Measurements from ENCODE around the gene MFSD6L.

The MFSD6L gene

DNA sequence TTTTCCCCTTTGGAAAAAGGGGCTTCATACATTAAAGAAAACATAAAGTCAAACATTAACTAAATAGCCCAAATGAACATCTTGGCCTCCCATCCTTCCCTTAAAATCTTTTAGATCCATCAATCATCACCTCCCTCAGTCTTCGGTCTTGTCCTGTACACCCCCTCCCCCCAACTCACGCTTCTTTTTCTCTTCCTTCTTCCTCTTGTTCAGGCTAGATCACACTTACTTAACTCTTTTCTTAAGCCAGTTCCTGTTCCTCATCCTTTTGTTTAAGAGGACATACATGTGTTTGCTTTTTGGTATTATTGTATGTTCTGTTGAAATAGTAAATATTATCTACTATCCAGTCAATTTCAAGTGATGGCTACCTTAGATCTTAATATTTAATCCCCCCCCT, 5.5 kb downstream of the MFSD6L start:
- no peak for DNase-seq (ENCODE audit: low spot score)

GRCh38 chr17:8792646-8793045, 6.5 kb downstream of the MFSD6L start:
- no peak for DNase-seq (ENCODE audit: low spot score)

DNA sequence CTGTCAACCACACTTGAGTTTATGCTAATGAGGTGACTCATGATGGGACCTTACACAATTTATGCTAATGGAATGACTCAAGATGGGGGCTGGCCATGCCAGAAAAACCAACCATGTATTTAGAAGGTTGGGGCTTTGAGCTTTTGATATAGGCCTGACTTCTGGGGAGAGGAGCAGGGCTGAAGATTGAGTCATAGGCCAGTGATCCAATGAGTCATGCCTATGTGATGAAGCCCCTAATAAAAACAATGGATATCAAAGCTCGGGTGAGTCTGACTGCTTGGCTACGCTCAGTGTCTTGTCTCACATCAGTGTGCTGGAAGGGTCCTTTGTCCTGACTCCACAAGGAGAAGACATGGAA, 7.3 kb downstream of the MFSD6L start:
- peak; percentile 29 for DNase-seq (ENCODE audit: low spot score)

DNA sequence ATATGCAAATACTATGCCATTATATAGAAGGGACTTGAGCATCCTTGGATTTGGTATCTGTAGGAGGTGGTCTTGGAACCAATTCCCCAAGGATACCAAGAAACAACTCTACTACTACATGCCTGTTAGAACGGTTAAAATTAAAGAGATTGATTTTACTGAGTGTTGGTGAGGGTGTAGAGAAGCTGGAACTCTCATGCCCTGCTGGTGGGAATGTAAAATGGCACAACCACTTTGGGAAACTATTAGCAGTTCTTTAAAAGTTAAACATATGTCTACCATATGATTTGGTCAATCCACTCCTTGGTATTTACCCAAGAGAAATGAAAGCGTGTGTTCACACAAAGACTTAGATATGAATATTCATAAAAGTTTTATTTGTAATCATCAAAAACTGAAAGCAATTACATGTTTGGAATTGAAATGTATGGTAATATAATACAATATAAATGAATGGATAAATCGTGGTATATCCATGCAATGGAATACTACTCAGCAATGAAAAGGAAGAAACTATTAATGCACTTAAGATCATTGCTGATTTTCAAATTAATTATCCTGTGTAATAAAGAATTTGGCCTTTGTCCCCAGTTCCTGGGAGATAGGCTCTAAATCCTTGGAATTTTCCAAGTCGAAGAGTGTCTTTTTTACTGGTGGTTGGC, 7.8 kb downstream of the MFSD6L start:
- DNase-seq (ENCODE audit: low spot score) = no peak

GRCh38 chr17:8789743-8790142, 9.4 kb downstream of the MFSD6L start:
- DNase-seq (ENCODE audit: low spot score) = no peak

- DNase-seq (ENCODE audit: low spot score) = no peak
Measured at GRCh38 chr17:8788998-8789397, 10.2 kb downstream of the MFSD6L start.

DNA sequence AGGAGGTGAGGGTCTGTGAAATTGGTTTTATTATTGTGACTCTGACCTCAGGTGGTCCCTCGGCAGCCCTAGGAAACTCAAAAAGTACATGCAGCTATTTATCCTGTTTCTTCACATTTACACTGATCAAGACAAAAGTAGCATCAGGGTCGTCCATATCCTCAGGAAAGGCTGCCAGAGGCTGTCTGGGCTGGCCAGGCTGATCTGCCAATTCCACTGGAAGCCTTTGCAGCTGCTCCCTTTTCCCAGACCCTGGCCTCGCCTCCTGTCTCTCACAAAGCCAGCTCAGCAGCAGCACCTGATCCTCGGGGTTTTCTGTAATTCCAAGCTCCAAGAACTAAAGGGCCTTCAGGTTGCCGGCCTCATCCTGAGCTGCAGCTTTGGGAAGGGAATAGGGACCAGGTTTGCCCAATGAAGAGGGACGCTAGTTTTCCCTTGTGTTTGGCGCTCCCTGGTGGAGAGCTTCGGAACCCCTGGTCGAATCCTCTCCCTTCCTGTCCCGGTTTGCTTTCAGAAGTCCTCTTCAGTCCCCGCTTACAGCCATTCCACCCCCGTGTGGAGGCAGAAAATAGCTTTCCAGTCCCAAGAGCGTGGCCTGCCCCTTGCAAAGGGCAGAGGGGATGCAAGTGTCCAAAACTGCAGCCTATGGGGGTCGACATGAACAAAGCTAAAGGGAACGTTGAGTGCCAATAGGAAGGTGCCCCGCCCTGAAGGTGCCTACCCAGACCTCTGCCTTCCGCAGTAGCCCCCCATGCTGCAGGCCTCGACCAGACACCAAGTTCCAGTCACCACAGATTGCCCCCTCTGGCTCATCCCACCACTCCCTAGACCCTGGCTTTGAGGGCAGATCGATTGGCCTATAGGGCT, 13.4 kb downstream of the MFSD6L start:
- peak; percentile 82 for DNase-seq (ENCODE audit: low spot score)

DNA sequence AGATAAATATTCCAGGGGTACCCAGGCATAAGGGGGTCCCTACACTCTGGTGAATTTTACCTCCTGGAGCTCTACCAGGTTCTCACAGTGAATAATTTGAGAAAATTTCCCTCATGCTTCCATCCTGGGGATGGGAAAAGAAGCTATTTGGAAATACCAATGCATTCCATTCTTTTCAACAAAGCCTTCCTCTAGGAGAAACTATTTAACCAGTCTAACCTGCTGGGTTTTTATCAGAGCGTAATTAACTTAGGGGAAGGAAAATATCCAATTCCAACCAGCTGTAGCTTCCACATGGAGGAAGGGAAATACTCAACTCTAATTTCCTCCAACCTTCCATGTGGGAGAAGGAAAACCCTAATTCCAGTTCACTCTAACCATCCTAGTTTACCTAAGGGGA, 17.0 kb downstream of the MFSD6L start:
- no peak for DNase-seq (ENCODE audit: low spot score)

GRCh38 chr17:8781776-8782175, 17.4 kb downstream of the MFSD6L start:
- no peak for DNase-seq (ENCODE audit: low spot score)

DNA sequence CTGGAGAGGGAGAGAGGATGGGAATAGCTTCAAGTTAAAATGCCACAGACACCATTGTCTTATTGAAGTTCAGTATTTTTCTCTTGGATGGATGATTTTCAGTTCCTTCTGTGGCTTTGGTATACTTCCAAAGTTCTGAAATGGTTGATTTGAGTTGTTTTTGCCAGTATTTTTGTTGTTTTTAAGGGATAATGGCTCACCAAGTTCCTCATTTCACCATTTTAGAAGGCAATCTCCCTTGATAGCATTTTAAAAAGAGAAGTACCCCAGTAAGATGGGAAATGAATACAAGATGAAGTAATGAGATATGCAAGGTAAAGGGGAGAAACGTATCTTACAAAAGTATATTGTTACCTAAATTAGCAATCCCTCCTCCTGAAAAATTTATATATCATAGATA, 22.3 kb downstream of the MFSD6L start:
- no peak for DNase-seq (ENCODE audit: low spot score)

GRCh38 chr17:8776248-8776647, 22.9 kb downstream of the MFSD6L start:
- no peak for DNase-seq (ENCODE audit: low spot score)

- no peak for DNase-seq (ENCODE audit: low spot score)
Measured at GRCh38 chr17:8766731-8767130, 32.4 kb downstream of the MFSD6L start.

- no peak for DNase-seq (ENCODE audit: low spot score)
Measured at GRCh38 chr17:8762012-8762411, 37.2 kb downstream of the MFSD6L start.

DNA sequence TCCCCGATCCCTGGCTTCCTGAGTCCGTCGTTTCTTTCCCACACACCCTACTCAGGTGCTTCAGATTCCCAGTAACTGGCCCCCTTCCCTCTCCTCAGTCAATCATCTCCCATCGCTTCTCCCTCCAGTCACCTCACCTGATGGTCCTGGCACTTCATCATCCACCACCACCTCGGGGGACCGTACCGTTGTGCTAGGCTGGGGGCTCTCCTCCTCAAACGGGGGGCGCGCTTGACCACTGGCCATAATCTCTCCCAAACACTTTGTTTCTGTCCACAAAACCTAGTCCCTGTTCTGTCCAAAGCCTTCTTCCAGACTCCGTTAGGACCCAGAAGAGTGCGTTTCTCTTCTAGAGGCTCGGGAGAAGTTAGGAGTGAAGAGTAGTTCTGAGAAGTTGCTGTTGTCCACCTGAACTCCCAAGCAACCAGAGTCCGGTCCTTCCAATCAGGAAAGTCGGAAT, 41.0 kb downstream of the MFSD6L start, which contains the start of gene SPDYE4:
Gene SPDYE4, minus strand, starts transcription at position 410 of the 460 bp plus-strand sequence. Its CDS starts 164 bp downstream, at position 246.
- no peak for DNase-seq (ENCODE audit: low spot score)

DNA sequence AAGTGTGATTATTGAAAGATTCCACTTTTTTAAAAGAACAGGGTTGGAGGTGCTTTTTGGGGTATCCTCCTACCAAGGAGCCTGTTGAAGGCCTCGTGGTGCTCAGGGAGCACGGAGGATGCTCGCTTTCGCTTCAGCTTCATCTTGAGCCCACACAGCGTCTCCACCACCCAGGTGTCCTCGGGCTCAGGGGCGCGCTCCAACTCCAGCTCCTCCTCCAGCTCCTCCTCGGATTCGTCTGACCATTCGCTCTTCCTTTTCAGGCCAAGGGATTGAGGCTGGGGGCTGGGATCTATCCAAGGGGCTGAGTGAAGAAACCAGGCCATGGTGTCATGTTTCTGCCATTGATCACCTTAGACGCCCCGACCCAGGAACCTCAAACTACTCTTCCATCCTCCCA, 42.0 kb downstream of the MFSD6L start:
- DNase-seq (ENCODE audit: low spot score) = no peak

DNA sequence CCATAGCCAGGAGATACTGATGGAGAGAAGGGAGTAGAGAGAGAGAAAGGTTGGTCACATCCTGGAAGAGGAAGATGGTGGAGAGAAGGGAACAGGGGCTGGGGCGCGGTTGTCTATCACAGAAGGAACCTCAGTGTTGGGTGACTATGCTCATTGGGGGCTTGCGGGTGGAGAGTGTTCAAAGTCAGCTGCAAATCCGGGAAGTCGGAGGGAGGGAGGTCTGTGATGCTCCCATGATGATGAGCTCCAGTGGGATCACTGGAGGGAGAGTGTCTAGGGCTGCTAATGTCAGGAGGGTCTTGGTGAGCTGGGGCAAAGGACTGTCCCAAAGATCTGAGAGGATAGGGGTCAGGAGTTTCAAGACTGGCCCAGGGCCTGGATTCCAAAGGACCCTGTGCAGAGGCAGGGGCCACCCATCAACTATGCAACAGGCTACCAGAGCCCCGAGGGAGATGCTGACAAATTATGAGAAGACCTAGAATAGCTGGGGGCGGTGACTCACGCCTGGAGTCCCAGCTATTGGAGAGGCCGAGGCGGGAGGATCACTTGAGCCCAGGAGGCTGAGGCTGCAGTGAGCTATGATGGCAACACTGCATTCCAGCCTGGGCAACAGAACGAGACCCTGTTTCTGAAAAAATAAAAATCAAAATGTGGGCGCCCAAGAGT, 43.4 kb downstream of the MFSD6L start:
- DNase-seq (ENCODE audit: low spot score) = no peak

DNA sequence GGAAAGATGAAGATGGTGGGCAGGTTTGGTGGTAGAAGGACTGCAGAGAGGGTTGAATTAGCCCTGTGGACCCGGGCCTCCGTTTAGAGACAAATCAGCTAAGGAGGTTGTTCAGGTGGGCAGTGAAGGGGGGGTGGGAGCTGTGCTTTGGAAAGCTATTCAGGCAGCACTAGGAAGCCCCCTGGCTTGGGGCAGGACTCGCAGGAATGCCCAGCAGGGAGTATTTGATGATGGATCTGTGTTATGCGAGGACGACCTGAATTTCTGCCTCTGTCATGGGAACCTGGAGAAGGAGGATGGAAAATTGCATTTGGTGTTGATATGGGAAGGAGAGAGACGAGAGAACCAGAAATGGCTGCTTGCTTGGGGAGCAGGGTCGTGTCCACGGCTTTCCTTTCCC, 44.3 kb downstream of the MFSD6L start:
- DNase-seq (ENCODE audit: low spot score) = no peak

DNA sequence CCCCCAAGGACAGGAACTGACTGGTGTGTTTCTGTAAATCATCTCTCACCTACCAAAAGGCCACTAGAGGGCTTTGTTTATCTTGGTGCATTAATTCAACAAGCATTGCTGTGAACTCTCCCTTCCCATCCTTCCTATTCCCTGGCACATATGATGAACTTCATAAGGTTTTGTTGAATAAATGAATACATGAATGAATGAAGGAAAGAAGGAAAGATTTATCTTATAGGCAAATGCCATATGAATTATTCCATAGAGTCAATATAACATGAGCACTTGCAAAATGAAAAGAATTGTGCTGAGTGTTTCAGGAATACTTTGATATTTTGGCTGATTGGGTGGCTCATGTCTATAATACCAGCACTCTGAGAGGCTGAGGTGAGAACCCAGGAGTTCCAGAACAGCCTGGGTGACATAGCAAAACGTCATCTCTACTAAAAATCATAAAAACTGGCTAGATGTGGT, 45.2 kb downstream of the MFSD6L start:
- DNase-seq (ENCODE audit: low spot score) = peak; percentile 28

- no peak for DNase-seq (ENCODE audit: low spot score)
Measured at GRCh38 chr17:8753136-8753975, 45.8 kb downstream of the MFSD6L start.

DNA sequence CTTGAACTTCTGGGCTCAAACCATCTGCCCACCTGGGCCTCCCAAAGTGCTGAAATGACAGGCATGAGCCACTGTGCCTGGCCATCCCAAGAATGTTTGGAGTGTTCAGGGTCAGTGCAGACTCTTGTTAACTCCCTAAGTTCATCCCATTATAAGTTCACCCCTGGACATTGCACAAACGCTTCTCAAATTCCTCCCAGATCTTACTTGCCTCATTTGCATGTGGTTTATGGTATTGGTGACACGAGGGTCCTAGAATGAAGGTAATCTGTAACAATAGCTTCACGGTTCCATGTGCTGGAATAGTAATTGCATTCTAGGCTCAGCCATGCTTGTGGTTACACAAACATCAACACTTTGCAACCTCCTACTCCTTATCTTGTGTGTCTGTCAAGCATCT, 49.5 kb downstream of the MFSD6L start:
- DNase-seq (ENCODE audit: low spot score) = no peak

GRCh38 chr17:8747742-8748141, 51.4 kb downstream of the MFSD6L start:
- no peak for DNase-seq (ENCODE audit: low spot score)
